GM23338 (cell line): ENCODE data around the gene MLEC. TPM values are rescaled to one million over a fixed set of nuclear protein-coding genes. Genes with fewer than 3 reads are reported as not detected.
A peak's percentile ranks its signal among the peaks of the same experiment; 100 is the strongest.

Experiments used
- ATAC-seq: fragments of 200-7000 bp; cut with Tn5 transposase; 3 replicates; pipeline ENCODE4 v1.9.1; 2020
- DNase-seq: peaks from one replicate; pipeline ENCODE4 v3.0.0-alpha.2; 2015; ENCODE audit warnings: low spot score
- H2AFZ ChIP-seq: fragments of 200-600 bp; sonication (generic); 2 replicates; pipeline ENCODE4 v1.8.0; 2016; ENCODE audit warnings: antibody characterized with exemption, mild to moderate bottlenecking, moderate library complexity
- H3F3A ChIP-seq: fragments of 200-600 bp; sonication (generic); replicated peaks from 2 replicates; pipeline ENCODE4 v1.8.0; 2017; ENCODE audit warnings: antibody characterized with exemption, mixed run types, low read depth
- H3K27ac ChIP-seq: fragments of 200-600 bp; sonication (generic); 2 replicates; pipeline ENCODE4 v1.6.1; 2016; ENCODE audit warnings: low read depth
- H3K27me3 ChIP-seq: fragments of 200-600 bp; sonication (generic); 2 replicates; pipeline ENCODE4 v1.8.0; 2016; ENCODE audit warnings: mild to moderate bottlenecking, mixed run types, moderate library complexity; ENCODE audit not compliant: insufficient read depth
- H3K36me3 ChIP-seq: fragments of 200-600 bp; sonication (generic); 2 replicates; pipeline ENCODE4 v1.8.0; 2016; ENCODE audit warnings: mild to moderate bottlenecking; ENCODE audit not compliant: insufficient read depth
- H3K4me1 ChIP-seq: fragments of 200-600 bp; sonication (generic); 2 replicates; pipeline ENCODE4 v1.8.0; 2016; ENCODE audit warnings: mild to moderate bottlenecking, moderate library complexity; ENCODE audit not compliant: insufficient read depth
- H3K4me2 ChIP-seq: fragments of 200-600 bp; sonication (generic); 2 replicates; pipeline ENCODE4 v1.7.1; 2017; ENCODE audit warnings: mixed run types
- H3K4me3 ChIP-seq: fragments of 200-600 bp; sonication (generic); 2 replicates; pipeline ENCODE4 v1.6.1; 2016; ENCODE audit warnings: mixed run types
- H3K79me2 ChIP-seq: fragments of 200-600 bp; sonication (generic); replicated peaks from 2 replicates; pipeline ENCODE4 v1.8.0; 2017; ENCODE audit warnings: mild to moderate bottlenecking; ENCODE audit not compliant: insufficient read depth
- H3K9me2 ChIP-seq: fragments of 200-600 bp; sonication (generic); 2 replicates; pipeline ENCODE4 v1.8.0; 2017; ENCODE audit not compliant: insufficient read depth
- H4K20me1 ChIP-seq: fragments of 200-600 bp; sonication (generic); replicated peaks from 2 replicates; pipeline ENCODE4 v1.8.0; 2017; ENCODE audit warnings: mild to moderate bottlenecking; ENCODE audit not compliant: insufficient read depth
- H3K27ac Mint-ChIP-seq: 2 replicates; pipeline ENCODE4 v1.8.0; 2020; ENCODE audit warnings: inconsistent platforms, mild to moderate bottlenecking, moderate library complexity, mixed read lengths
- H3K27me3 Mint-ChIP-seq: 3 replicates; pipeline ENCODE4 v1.8.0; 2022; ENCODE audit warnings: low read depth, mild to moderate bottlenecking, moderate library complexity, mixed read lengths, inconsistent platforms; ENCODE audit not compliant: insufficient read depth, poor library complexity
- H3K36me3 Mint-ChIP-seq: 3 replicates; pipeline ENCODE4 v1.8.0; 2021; ENCODE audit warnings: low read depth, mild to moderate bottlenecking, inconsistent platforms, moderate library complexity, mixed read lengths
- H3K4me1 Mint-ChIP-seq: 3 replicates; pipeline ENCODE4 v1.8.0; 2020; ENCODE audit warnings: mild to moderate bottlenecking, inconsistent platforms, mixed read lengths
- H3K4me3 Mint-ChIP-seq: 3 replicates; pipeline ENCODE4 v1.8.0; 2021; ENCODE audit warnings: moderate library complexity, mild to moderate bottlenecking, inconsistent platforms, mixed read lengths
- H3K9me3 Mint-ChIP-seq: 3 replicates; pipeline ENCODE4 v1.8.0; 2020; ENCODE audit warnings: moderate library complexity, mild to moderate bottlenecking, inconsistent platforms, mixed read lengths
- CREB1 ChIP-seq: fragments of 250-450 bp; sonication (Bioruptor Pico); IDR thresholded peaks from 2 replicates; pipeline ENCODE4 v1.5.0; 2020; ENCODE audit warnings: low read depth, mild to moderate bottlenecking, moderate library complexity
- CTCF ChIP-seq, 2 experiments: fragments of 200-600 bp in 1 of 2; sonication (generic) in 1 of 2; conservative IDR thresholded peaks; 2 replicates each; pipeline versions ENCODE4 v1.5.1 to v1.6.1; 2016 to 2017; ENCODE audit warnings: antibody characterized with exemption in 2 of 2, low read depth in 2 of 2, mild to moderate bottlenecking in 2 of 2, moderate library complexity in 1 of 2
- EZH2 ChIP-seq: fragments of 200-600 bp; sonication (generic); IDR thresholded peaks from one replicate; pipeline ENCODE4 v1.8.0; 2017; ENCODE audit warnings: antibody characterized with exemption, mild to moderate bottlenecking, low read depth; ENCODE audit not compliant: unreplicated experiment
- EZH2phosphoT487 ChIP-seq: fragments of 200-600 bp; sonication (generic); IDR thresholded peaks from one replicate; pipeline ENCODE4 v1.8.1; 2018; ENCODE audit warnings: antibody characterized with exemption; ENCODE audit not compliant: unreplicated experiment
- JUNB ChIP-seq: IDR thresholded peaks from one replicate; pipeline ENCODE4 v1.6.1; 2016; ENCODE audit warnings: antibody characterized with exemption; ENCODE audit not compliant: unreplicated experiment
- NANOG ChIP-seq: IDR thresholded peaks from 2 replicates; pipeline ENCODE4 v1.6.1; 2016; ENCODE audit warnings: antibody characterized with exemption, borderline replicate concordance
- POLR2AphosphoS5 ChIP-seq: IDR thresholded peaks from 2 replicates; pipeline ENCODE4 v1.6.1; 2016; ENCODE audit warnings: antibody characterized with exemption, low read depth
- STAT1 ChIP-seq: IDR thresholded peaks from one replicate; pipeline ENCODE4 v1.6.1; 2016; ENCODE audit warnings: antibody characterized with exemption; ENCODE audit not compliant: unreplicated experiment
- ZNF114 ChIP-seq: fragments of 250-450 bp; sonication (Bioruptor Pico); IDR thresholded peaks from 2 replicates; pipeline ENCODE4 v1.5.0; 2020; ENCODE audit warnings: mild to moderate bottlenecking, moderate library complexity
- ZNF331 ChIP-seq: fragments of 250-450 bp; sonication (Bioruptor Pico); IDR thresholded peaks from 2 replicates; pipeline ENCODE4 v1.5.0; 2020; ENCODE audit warnings: low read depth, mild to moderate bottlenecking, moderate library complexity
- long read RNA-seq: library from polyadenylated mRNA; unstranded; transcript quantifications from one replicate; pipeline ENCODE4 v2.0.0, GENCODE V29; 2020; ENCODE audit not compliant: unreplicated experiment
- polyA plus RNA-seq: library from polyadenylated mRNA; unstranded; fragments of >200 nt; fragmentation: Nextera tagmentation; extraction: Ambion mirVana; gene quantifications from 2 replicates; pipeline ENCODE4 v1.2.1, GENCODE V29; 2016
- total RNA-seq: library from RNA; depleted of rRNA; stranded (reverse); fragments of >200 nt; shearing (Covaris generic); gene quantifications from 2 replicates; pipeline ENCODE4 v1.2.3, GENCODE V29; 2014; rRNA removed
- TF ChIP-seq, protein P1 (sequence below): fragments of 250-450 bp; sonication (Bioruptor Pico); IDR thresholded peaks from 2 replicates; pipeline ENCODE4 v1.5.0; 2020; ENCODE audit warnings: mild to moderate bottlenecking, moderate library complexity
- TF ChIP-seq, protein P2 (sequence below): IDR thresholded peaks from 2 replicates; pipeline ENCODE4 v1.6.1; 2016; ENCODE audit warnings: antibody characterized with exemption

Gene MLEC
- total RNA-seq (217 and 225 TPM in 2 replicates), polyA plus RNA-seq (257 and 264 TPM in 2 replicates)
- long read RNA-seq, full-length matches to known transcripts: 134 of 152 reads
- long read RNA-seq, partial matches to known transcripts: 5 of 152 reads
- long read RNA-seq, other reads (novel, unspliced or antisense): 13 of 152 reads

DNA sequence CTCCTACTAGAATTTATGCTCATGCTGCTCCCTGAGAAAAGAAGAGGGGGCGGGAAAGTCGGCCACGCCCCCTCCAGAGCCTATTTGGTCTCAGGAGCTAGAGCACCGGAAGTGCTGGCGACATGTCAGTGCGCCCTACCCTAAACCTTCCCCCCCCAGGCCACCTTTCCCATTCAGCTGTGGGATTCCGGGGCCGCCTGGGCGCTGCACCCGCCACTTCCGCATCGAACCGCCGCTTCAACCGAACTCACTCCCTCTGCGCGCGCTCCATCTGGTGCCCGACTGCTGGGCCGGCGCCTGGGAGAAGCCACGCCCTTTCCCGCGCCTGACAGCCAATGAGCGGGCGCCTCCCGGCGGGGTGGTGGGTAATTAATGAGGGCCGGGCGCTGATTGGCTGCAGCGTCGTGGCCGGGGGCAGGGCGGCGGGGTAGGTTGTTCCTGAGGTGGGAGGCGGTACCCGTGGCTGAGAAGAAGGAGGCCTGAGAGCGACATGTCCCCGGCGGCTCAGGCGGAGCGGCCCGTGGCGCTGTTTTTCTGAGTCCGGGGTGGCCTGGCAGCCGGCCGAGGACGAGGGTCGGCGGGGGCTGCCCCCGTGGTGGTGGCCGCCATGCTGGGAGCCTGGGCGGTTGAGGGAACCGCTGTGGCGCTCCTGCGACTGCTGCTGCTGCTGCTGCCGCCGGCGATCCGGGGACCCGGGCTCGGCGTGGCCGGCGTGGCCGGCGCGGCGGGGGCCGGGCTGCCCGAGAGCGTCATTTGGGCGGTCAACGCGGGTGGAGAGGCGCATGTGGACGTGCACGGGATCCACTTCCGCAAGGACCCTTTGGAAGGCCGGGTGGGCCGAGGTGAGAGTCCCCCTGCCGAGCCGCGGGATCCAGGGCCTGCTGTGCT, at the start of gene MLEC:
Gene MLEC (plus strand): TSS at position 460 of the 888 bp plus-strand sequence. CDS start 148 bp downstream, at position 608.
- Histone ChIP-seq H3K27me3 (no peaks in the 10 kb centered on the region), H3K79me2 (peaks cover 47% of the 10 kb centered on the region), H3F3A (peaks cover 12% of the 10 kb centered on the region), H3K4me3 (peak within 1 kb of the TSS; percentile 99), H3K4me2 (peak within 1 kb of the TSS; percentile 95), H3K9me2 (no peaks in the 10 kb centered on the region), H3K36me3 (no peaks in the 10 kb centered on the region), H4K20me1 (peaks cover 36% of the 10 kb centered on the region), H3K27ac (peak within 1 kb of the TSS; percentile 99), H2AFZ (peak within 1 kb of the TSS; percentile 92), H3K4me1 (peaks cover 36% of the 10 kb centered on the region)
- H3K4me1 Mint-ChIP-seq: peaks cover 35% of the 10 kb centered on the region
- peak; percentile 85 for ATAC-seq
- H3K36me3 Mint-ChIP-seq: no peaks in the 10 kb centered on the region; the same call in 2 of the 3 replicates
- peak; percentile 98 for DNase-seq
- TF ChIP-seq EZH2: no peak
- no peak for TF ChIP-seq ZNF114 (CRISPR knock-in tag)
- no peak for TF ChIP-seq ZNF331 (CRISPR knock-in tag)
- no peak for TF ChIP-seq NANOG
- no peak for TF ChIP-seq JUNB
- TF ChIP-seq, protein P1, sequence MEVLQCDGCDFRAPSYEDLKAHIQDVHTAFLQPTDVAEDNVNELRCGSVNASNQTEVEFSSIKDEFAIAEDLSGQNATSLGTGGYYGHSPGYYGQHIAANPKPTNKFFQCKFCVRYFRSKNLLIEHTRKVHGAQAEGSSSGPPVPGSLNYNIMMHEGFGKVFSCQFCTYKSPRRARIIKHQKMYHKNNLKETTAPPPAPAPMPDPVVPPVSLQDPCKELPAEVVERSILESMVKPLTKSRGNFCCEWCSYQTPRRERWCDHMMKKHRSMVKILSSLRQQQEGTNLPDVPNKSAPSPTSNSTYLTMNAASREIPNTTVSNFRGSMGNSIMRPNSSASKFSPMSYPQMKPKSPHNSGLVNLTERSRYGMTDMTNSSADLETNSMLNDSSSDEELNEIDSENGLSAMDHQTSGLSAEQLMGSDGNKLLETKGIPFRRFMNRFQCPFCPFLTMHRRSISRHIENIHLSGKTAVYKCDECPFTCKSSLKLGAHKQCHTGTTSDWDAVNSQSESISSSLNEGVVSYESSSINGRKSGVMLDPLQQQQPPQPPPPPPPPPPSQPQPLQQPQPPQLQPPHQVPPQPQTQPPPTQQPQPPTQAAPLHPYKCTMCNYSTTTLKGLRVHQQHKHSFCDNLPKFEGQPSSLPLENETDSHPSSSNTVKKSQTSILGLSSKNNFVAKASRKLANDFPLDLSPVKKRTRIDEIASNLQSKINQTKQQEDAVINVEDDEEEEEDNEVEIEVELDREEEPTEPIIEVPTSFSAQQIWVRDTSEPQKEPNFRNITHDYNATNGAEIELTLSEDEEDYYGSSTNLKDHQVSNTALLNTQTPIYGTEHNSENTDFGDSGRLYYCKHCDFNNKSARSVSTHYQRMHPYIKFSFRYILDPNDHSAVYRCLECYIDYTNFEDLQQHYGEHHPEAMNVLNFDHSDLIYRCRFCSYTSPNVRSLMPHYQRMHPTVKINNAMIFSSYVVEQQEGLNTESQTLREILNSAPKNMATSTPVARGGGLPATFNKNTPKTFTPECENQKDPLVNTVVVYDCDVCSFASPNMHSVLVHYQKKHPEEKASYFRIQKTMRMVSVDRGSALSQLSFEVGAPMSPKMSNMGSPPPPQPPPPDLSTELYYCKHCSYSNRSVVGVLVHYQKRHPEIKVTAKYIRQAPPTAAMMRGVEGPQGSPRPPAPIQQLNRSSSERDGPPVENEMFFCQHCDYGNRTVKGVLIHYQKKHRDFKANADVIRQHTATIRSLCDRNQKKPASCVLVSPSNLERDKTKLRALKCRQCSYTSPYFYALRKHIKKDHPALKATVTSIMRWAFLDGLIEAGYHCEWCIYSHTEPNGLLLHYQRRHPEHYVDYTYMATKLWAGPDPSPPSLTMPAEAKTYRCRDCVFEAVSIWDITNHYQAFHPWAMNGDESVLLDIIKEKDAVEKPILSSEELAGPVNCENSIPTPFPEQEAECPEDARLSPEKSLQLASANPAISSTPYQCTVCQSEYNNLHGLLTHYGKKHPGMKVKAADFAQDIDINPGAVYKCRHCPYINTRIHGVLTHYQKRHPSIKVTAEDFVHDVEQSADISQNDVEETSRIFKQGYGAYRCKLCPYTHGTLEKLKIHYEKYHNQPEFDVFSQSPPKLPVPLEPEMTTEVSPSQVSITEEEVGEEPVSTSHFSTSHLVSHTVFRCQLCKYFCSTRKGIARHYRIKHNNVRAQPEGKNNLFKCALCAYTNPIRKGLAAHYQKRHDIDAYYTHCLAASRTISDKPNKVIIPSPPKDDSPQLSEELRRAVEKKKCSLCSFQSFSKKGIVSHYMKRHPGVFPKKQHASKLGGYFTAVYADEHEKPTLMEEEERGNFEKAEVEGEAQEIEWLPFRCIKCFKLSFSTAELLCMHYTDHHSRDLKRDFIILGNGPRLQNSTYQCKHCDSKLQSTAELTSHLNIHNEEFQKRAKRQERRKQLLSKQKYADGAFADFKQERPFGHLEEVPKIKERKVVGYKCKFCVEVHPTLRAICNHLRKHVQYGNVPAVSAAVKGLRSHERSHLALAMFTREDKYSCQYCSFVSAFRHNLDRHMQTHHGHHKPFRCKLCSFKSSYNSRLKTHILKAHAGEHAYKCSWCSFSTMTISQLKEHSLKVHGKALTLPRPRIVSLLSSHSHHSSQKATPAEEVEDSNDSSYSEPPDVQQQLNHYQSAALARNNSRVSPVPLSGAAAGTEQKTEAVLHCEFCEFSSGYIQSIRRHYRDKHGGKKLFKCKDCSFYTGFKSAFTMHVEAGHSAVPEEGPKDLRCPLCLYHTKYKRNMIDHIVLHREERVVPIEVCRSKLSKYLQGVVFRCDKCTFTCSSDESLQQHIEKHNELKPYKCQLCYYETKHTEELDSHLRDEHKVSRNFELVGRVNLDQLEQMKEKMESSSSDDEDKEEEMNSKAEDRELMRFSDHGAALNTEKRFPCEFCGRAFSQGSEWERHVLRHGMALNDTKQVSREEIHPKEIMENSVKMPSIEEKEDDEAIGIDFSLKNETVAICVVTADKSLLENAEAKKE (CRISPR knock-in tag): no peak
- peak in 1 of 2 experiments; percentile 47; a peak in 2 of 4 replicates for TF ChIP-seq CTCF (conservative IDR thresholded peaks at IDR 0.05; ENCODE audit: low read depth in 2 of 2)
- TF ChIP-seq POLR2AphosphoS5: peak; percentile 80
- no peak for TF ChIP-seq EZH2phosphoT487
- TF ChIP-seq STAT1: no peak
- peak; percentile 81 for TF ChIP-seq CREB1 (CRISPR knock-in tag)
- TF ChIP-seq, protein P2, sequence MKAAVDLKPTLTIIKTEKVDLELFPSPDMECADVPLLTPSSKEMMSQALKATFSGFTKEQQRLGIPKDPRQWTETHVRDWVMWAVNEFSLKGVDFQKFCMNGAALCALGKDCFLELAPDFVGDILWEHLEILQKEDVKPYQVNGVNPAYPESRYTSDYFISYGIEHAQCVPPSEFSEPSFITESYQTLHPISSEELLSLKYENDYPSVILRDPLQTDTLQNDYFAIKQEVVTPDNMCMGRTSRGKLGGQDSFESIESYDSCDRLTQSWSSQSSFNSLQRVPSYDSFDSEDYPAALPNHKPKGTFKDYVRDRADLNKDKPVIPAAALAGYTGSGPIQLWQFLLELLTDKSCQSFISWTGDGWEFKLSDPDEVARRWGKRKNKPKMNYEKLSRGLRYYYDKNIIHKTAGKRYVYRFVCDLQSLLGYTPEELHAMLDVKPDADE: peak; percentile 74; the same call in 1 of the 2 replicates
- H3K27me3 Mint-ChIP-seq: no peaks in the 10 kb centered on the region
- H3K4me3 Mint-ChIP-seq: peak within 1 kb of the TSS; percentile 94
- H3K27ac Mint-ChIP-seq: peak within 1 kb of the TSS; percentile 97
- no peaks in the 10 kb centered on the region for H3K9me3 Mint-ChIP-seq
